Motor neuron (in vitro differentiated cells): ENCODE data around the gene FEZF1. TPM values are rescaled to one million over a fixed set of nuclear protein-coding genes. Genes with fewer than 3 reads are reported as not detected.
"Not testable (repeated sequence)": the region's sequence is repeated elsewhere in the genome, so short reads cannot be mapped to it uniquely, and the experiment has no call there.

Experiments used
- ATAC-seq, 8 experiments: fragments of 200-7000 bp; cut with Tn5 transposase; replicated peaks in 6 of 8; 2 replicates each; pipeline ENCODE4 v1.8.0; 2021; ENCODE audit warnings: mild to moderate bottlenecking in 8 of 8, moderate library complexity in 8 of 8
- H3K27ac ChIP-seq, 2 donors: fragments of 250-450 bp; sonication (Bioruptor Pico); 2 replicates each; pipeline ENCODE4 v1.9.0; 2021; ENCODE audit warnings: antibody characterized with exemption in 2 of 2, mild to moderate bottlenecking in 2 of 2, moderate library complexity in 1 of 2
- H3K4me1 ChIP-seq, 2 donors: fragments of 250-450 bp; sonication (Bioruptor Pico); replicated peaks in 1 of 2; 2 replicates each; pipeline ENCODE4 v1.6.1; 2021; ENCODE audit warnings: antibody characterized with exemption in 2 of 2, mild to moderate bottlenecking in 2 of 2, moderate library complexity in 1 of 2
- H3K4me3 ChIP-seq, 5 donors: fragments of 250-450 bp; sonication (Bioruptor Pico); 2 replicates each; pipeline ENCODE4 v1.9.0; 2021; ENCODE audit warnings: antibody characterized with exemption in 5 of 5, mild to moderate bottlenecking in 5 of 5, moderate library complexity in 4 of 5
- WGBS, 10 experiments: fragments of 450-650 bp; shearing (Covaris generic); methylation state at CpG; one replicate each; pipeline ENCODE4 v1.0.0; 2022; 5-methylcytosine and 5-hydroxymethylcytosine counted together
- in situ Hi-C, 9 experiments: fragments of 400-800 bp; cut with MboI; loops; one replicate each; pipeline ENCODE4 v1.15.0; 2021; ENCODE audit warnings: low sequenced_read_pairs in 9 of 9, low pct_unique_long_range_greater_than_20kb in 2 of 9; ENCODE audit not compliant: unreplicated experiment in 9 of 9
- total RNA-seq, 8 experiments: library from RNA; unstranded; fragments of 300-600 nt; gene quantifications; 2 replicates each; pipeline versions ENCODE4 v1.2.3 to v1.2.4, GENCODE V29; 2022

FEZF1 gene
- total RNA-seq, 8 experiments from 2014 or later = 0.11 to 0.43 TPM; not detected in 6

DNA sequence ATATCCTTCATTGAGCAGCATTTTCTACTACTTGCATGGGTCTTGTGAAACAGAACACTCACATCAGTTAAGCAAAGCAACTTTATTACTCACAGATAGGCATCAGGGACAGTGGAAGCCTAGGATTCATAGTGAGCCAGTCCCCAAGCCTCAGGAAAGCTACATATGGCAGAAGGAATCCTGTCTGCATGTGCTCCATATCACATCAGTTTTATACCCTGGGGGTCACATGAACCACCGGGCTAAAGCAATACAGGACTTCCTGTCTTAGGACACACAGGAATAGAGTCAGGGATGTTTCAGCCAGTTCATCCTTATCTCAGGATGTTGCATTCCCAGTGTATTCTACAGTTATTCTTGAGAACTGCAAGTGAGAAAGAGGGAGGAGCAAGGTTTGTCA, 15.1 kb downstream of the FEZF1 start:
- Histone ChIP-seq H3K27ac (no peak overlapping the region), H3K4me1 (no peaks in the 10 kb centered on the region), H3K4me3 (no peak overlapping the region)
- in situ Hi-C loops = no loop called here
- ATAC-seq = no peak
- WGBS, 10 experiments = 0 to 90% (median 83%) methylated on average over 1 of the region's 1 CpG; no CpG with 5 or more reads in 5 of the 10 experiments

DNA sequence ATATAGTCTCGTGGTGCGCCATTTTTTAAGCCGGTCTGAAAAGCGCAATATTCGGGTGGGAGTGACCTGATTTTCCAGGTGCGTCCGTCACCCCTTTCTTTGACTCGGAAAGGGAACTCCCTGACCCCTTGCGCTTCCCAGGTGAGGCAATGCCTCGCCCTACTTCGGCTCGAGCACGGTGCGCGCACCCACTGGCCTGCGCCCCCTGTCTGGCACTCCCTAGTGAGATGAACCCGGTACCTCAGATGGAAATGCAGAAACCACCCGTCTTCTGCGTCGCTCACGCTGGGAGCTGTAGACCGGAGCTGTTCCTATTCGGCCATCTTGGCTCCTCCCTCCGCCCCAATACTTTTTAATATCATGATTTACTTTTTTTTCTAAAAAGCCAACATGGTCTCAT, 19.9 kb downstream of the FEZF1 start:
- 53 to 80% (median 70%) methylated on average over 5 to 10 of the region's 24 CpGs; no CpG with 5 or more reads in 4 of the 10 experiments for WGBS, 10 experiments
- in situ Hi-C loops, ATAC-seq, H3K4me1 ChIP-seq, H3K27ac ChIP-seq: not testable (repeated sequence)
- peak overlapping the region in 3 of 5 donors; percentile 10 to 29 (median 23) for H3K4me3 ChIP-seq

DNA sequence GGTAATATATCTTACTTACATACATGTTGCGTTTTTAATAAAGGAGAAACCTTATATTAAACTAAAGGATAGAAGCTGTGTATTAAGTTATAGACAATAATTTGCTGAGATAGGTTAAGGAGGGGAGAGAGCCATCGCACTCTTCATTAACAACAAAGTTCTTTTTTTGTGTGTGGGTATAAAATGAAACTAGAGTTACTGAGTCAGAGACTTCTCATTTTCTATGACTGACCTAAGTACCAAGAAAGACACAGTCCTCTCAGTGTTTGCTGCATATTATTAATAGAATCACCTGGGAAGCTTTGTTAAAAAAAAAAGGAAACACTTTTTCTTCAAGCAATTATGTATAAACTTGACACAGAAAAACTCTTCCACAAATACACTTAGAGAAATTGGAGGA, 31.4 kb downstream of the FEZF1 start:
- Histone ChIP-seq H3K4me3 (no peak overlapping the region), H3K27ac (no peak overlapping the region), H3K4me1 (no peaks in the 10 kb centered on the region)
- 0 to 93% (median 80%) methylated on average over 1 to 2 of the region's 2 CpGs; no CpG with 5 or more reads in 1 of the 10 experiments for WGBS, 10 experiments
- no peak for ATAC-seq
- in situ Hi-C loops = no loop called here

DNA sequence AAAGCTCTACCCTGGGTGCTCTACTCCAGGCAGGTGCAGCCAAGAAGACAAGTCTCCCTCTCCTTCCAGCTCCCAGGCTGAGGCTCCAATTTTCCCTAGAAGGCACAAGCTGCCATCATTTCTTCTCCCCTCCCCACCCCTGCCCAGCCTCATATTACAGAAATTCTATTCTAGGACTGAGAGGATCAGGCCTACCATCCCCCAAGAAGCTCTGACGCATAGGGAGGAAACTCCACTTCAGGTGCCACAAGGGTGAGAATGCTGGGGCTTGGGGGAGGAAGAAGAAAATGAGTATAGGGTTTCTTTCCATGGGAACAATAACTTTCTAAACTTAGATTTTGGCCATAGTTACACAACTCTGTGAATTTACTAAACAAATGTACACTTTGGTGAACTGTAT, 35.3 kb downstream of the FEZF1 start:
- no peaks in the 10 kb centered on the region for H3K4me1 ChIP-seq
- H3K4me3 ChIP-seq = no peak overlapping the region
- ATAC-seq = no peak
- H3K27ac ChIP-seq = no peak overlapping the region
- WGBS, 10 experiments = 20 to 100% methylated on average over 1 of the region's 1 CpG; no CpG with 5 or more reads in 8 of the 10 experiments
- in situ Hi-C loops = no loop called here

DNA sequence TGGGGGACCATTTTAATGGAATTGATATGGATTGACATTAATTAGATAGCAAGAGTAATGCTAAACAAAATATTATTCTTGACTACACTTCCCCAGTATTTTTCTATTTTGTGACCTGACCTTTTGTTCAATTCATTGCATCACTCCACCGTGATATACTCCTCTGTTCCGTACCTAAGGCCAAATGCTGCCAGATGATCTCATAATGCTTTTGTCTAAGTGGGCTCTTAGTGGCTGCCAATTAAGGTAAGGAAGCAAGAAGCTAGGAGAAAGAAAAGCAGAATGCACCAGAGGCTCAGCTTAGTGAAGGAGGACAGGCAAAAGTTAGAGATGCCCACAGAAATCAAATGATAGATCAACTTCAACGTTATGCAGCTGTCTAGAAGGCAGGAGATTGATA, 36.4 kb downstream of the FEZF1 start:
- Histone ChIP-seq H3K27ac (no peak overlapping the region), H3K4me1 (no peaks in the 10 kb centered on the region), H3K4me3 (no peak overlapping the region)
- WGBS, 10 experiments = 0 to 91% (median 57%) methylated on average over 1 to 3 of the region's 3 CpGs; no CpG with 5 or more reads in 1 of the 10 experiments
- peak in 2 of 8 experiments; percentile 20 to 69 for ATAC-seq
- in situ Hi-C loops = no loop called here

DNA sequence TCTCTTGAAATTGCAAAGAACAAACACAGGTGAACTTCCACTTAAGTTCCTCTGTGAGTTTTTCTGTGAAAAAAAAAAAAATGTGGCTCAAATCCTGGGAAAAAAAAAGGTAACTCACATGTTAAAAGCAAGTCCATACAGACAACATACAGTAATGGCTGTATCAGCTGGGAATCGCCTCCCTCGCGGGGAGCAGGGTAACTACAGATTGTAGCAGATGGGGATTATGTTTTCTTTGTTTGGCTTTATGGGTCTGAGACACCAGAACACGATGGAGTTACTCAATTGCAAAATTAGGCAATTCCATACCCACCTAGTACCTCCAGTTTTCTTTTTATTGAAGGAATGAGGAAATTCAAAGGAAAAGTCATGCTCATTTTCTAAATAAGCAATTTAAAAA, 42.3 kb downstream of the FEZF1 start:
- ATAC-seq = no peak
- WGBS, 10 experiments = 9 to 95% (median 68%) methylated on average over 1 to 4 of the region's 4 CpGs; no CpG with 5 or more reads in 1 of the 10 experiments

DNA sequence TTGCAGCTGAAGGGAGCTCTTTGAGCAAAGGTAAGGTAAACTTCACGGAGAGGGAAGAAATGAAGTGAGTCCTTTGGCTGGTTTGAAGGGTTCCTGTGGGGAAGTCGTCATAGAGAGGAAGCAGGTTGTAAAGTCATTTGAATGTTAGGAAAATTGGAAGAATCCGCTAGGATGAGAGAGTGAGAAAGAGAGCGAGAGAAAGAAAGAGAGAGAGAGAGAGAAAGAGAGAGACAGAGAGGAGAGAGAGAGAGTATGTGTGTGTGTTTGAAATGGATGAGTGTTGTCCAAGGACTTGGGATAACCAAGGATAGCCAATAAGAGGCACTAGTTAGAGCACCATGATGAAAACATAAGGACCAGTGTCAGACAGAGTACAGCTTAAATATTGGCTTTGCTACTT, 43.1 kb downstream of the FEZF1 start:
- in situ Hi-C loops = no loop called here
- no peak overlapping the region for H3K27ac ChIP-seq
- ATAC-seq = no peak
- H3K4me1 ChIP-seq = no peaks in the 10 kb centered on the region
- H3K4me3 ChIP-seq = no peak overlapping the region
- WGBS, 10 experiments = 9 to 90% (median 62%) methylated on average over 3 to 4 of the region's 4 CpGs

More for the DNA sequence above, 42.3 kb downstream of the FEZF1 start:
- H3K27ac ChIP-seq = no peak overlapping the region
- H3K4me1 ChIP-seq = no peaks in the 10 kb centered on the region
- no peak overlapping the region for H3K4me3 ChIP-seq
- in situ Hi-C loops = no loop called here

DNA sequence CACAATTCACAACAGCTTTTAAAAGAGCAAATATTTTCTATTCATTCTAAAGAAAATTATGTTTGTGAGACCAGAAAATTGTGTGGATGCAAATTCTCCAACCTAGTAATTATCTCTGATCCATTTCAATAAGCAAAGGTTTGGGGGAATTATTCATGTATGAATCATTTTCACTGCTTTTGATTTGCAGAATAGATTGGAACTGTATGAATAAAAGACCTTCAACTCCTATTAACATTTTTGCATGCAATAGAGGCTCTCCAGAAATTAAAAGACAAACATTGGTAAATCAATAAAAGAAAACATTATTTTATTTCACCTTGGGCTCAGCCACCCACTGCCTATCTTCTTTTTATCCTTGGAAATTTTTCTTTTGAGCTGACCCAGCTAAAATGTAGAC, 43.5 kb downstream of the FEZF1 start:
- in situ Hi-C loops = no loop called here
- peak in 2 of 8 experiments; percentile 55 to 68 for ATAC-seq
- Histone ChIP-seq H3K4me1 (no peaks in the 10 kb centered on the region), H3K4me3 (no peak overlapping the region), H3K27ac (no peak overlapping the region)

DNA sequence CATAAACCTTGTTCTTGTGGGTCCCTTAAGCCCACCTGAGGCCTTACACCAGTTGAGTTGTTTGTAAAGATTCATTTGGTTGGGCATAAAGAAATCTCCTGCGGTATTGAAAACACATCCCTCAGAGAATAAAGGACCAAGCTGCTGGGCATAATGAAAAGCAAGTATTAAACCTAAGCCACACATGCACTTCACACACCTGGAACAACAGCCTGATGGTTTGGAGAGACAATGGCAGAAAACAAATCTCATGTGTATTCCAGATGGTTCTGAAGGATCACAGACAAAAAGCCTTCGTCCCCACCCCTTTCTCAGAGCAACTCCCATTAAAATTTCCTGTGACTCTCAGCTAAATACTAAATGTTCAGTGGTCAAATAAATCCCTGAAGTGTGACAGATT, 44.2 kb downstream of the FEZF1 start:
- peak in 2 of 8 experiments; percentile 45 to 79 for ATAC-seq
- Histone ChIP-seq H3K27ac (no peak overlapping the region), H3K4me1 (no peaks in the 10 kb centered on the region), H3K4me3 (no peak overlapping the region)
- in situ Hi-C loops = no loop called here
- WGBS, 10 experiments = 0 to 80% (median 50%) methylated on average over 1 to 2 of the region's 2 CpGs; no CpG with 5 or more reads in 3 of the 10 experiments

DNA sequence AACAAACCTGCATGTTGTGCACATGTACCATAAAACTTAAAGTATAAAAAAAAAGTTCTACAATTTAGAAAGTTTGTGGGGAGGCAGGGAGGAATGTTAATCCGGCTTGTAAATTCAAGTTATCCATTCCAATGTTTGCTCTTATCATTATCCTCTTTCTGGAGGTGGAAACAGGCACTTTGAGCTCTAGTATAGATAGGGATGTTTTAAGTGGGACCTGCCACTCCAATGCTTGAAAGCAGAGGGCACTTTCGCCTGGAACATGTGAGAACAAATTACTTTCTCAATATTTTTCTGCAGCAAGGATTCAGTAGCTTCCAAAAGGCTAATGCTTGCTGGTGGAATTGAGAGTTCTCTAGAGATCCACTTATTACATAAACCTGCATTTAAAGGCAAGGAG, 45.6 kb downstream of the FEZF1 start:
- WGBS, 10 experiments = 0 to 100% (median 90%) methylated on average over 1 to 2 of the region's 2 CpGs; no CpG with 5 or more reads in 2 of the 10 experiments
- H3K4me3 ChIP-seq = no peak overlapping the region
- H3K4me1 ChIP-seq = no peaks in the 10 kb centered on the region
- in situ Hi-C loops = no loop called here
- no peak overlapping the region for H3K27ac ChIP-seq
- ATAC-seq = no peak

DNA sequence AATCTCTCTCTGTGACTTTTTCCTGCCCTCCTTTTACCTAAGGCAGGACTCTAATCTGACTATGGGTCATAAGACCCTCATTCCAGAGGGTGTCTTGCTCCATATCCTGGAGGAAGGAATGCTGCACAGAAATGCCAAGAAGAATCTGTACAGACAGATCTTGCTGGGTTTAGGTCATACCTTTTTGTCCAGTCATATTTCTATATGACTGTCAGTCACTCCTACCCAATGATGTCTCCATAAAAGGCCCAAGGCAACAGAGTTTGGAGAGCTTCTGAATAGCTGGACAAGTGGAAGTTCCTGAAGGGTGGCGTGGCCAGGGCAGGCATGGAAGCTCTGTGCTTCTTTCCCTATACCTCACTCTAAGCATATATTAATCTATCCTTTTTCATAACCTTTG, 47.5 kb downstream of the FEZF1 start:
- Histone ChIP-seq H3K4me1 (no peaks in the 10 kb centered on the region), H3K27ac (no peak overlapping the region), H3K4me3 (no peak overlapping the region)
- in situ Hi-C loops = no loop called here
- 0 to 100% (median 80%) methylated on average over 1 of the region's 1 CpG; no CpG with 5 or more reads in 3 of the 10 experiments for WGBS, 10 experiments
- no peak for ATAC-seq

DNA sequence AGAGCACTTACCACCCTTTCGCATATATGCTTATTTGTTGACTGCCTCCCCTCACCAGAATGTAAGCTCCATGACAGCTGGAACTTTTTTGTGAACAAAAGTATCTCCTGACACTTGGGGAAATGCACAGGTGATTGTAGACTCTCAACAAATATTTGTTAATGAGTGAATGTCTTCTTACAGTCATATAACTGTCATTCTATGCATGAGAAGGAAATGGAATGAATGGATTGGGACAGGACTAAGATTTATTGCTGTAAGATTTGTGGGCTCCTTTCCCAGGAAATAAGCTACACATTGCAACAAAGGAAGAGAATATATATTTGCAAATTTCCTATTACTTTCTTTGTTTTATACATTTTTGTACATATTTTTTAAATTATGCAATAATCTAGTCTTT, 48.5 kb downstream of the FEZF1 start:
- Histone ChIP-seq H3K4me3 (no peak overlapping the region), H3K27ac (no peak overlapping the region), H3K4me1 (no peaks in the 10 kb centered on the region)
- WGBS, 10 experiments = 0 to 100% (median 71%) methylated on average over 1 of the region's 1 CpG; no CpG with 5 or more reads in 2 of the 10 experiments
- ATAC-seq = no peak
- in situ Hi-C loops = no loop called here

DNA sequence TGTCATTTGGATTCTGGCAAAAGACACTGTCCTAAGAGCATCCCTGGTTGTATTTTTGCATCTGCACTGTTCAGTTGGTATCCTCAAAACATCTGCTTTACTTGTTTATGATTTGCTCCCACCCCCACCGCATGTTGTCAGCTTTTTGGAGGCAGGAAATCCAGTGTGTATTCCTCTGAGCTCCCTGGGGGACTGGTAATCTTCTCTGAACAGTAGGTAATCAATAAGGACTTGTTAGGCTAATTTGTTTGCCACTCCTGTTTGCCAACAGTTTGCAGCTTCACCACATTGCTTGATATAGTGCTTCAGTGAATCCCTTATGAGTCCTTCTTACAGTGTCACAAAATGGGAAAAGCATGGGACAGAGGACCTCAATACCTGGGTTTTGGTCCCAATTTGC, 49.1 kb downstream of the FEZF1 start:
- Histone ChIP-seq H3K4me3 (no peak overlapping the region), H3K4me1 (no peaks in the 10 kb centered on the region), H3K27ac (no peak overlapping the region)
- in situ Hi-C loops = no loop called here
- 0 to 33% (median 13%) methylated on average over 1 of the region's 1 CpG; no CpG with 5 or more reads in 6 of the 10 experiments for whole genome bisulfite sequencing, 10 experiments
- ATAC-seq = no peak
